HG03159 (cell line): ENCODE results near the gene VPS13C.

Experiments
- ATAC-seq: cut with Tn5 transposase; IDR thresholded peaks from one replicate; pipeline ENCODE4 v1.9.1; 2021; ENCODE audit warnings: mild to moderate bottlenecking, moderate library complexity; ENCODE audit not compliant: unreplicated experiment

VPS13C gene

DNA sequence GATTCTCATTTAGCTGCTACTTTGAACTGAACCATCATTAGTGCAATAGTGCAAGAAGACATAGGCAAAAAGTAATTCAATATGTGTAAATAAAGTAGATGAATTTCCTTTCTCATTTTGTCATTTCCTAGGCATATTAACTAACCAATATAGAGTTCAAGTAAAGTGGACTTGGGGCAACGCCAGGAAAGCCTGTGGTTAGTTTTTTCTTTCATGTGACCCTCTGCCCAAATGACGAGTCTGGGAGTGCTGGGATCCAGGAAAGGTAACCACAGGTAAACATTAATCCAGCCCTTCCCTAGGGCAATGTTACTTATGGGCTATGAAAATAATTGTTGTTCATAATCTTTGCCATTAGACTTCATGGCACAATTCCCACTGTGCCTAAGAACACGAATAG, 181.0 kb downstream of the VPS13C start:
- no peak for ATAC-seq

DNA sequence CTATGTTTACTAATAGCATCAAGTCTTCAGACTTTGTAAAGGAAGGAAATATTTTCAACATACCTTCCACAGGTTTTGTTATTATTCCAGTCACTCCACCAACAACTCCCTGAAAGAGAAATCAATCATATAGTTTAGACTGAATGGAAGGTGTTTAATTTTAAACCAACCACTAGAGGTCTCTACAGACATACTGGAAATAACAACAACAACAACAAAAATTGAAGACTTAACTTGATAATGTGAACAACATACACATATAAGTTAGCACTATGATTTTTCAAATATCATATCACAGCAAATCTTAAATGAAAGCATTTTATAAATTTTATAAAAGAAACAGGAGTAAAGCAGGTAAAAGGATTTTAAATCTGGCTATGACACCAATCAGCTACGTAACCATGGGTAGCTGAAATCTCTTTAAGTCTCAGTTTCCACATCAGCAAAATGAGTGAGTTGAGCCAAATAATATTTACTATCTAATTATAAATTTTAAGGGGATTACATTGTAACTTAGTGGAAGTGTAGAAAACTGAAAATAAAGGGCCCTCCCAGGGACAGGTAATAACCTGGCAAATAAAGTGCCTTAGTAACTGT, 188.2 kb downstream of the VPS13C start:
- no peak for ATAC-seq

GRCh38 chr15:61869656-61870055, 190.6 kb downstream of the VPS13C start:
- ATAC-seq = no peak

GRCh38 chr15:61861962-61862361, 198.3 kb downstream of the VPS13C start:
- ATAC-seq = no peak

DNA sequence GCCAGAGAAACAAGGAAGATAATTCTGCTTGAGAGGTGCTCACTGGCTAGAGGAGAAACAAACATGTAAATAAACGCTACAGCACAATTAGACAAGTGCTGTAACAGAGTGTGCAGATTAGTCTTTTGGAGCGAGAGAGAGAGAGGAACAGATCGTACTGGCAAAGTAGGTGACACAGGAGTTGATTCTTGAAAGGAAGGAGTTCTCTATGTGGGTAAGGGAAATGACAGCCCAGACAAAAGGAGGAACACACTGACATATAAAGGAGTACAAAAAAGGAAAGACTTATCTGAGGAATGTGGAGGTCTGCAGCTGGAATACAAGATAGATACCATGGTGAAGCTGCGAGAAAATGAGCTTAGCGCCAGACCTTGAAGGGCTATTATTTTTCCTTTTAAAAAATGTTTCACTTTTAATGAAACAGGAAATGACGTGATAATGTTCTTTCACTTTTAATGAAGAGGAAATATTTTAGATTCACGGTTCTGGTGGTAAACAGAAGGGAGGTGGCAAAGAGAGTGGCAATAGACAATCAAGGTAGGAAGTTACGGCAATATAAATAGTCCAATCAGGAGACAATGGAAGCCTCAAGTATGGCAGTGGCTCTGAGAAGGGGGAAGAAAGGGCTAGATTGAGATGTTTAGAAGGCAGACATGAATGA, 202.9 kb downstream of the VPS13C start:
- no peak for ATAC-seq

GRCh38 chr15:61856295-61856694, 204.0 kb downstream of the VPS13C start:
- ATAC-seq = no peak

GRCh38 chr15:61853195-61853594, 207.1 kb downstream of the VPS13C start:
- ATAC-seq = no peak

DNA sequence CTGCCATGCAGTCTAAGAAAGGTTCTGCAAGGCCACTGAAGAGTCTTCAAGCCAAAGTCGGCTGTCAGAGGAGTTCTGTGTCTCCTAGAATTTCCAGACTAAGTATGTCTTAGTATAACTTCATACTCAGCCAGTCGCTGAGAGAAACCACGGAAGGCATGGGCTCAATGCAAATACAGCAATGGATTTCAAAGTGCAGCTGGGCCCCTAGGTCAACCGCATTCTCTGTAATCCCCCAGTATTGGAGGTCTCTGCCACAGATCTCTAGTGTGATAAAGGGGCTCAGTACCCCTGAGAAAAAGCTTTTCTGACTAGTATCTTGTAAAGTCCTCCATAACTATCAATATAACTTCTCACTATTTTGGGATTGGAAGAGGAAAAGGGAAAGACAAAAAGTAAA, 208.3 kb downstream of the VPS13C start:
- no peak for ATAC-seq

DNA sequence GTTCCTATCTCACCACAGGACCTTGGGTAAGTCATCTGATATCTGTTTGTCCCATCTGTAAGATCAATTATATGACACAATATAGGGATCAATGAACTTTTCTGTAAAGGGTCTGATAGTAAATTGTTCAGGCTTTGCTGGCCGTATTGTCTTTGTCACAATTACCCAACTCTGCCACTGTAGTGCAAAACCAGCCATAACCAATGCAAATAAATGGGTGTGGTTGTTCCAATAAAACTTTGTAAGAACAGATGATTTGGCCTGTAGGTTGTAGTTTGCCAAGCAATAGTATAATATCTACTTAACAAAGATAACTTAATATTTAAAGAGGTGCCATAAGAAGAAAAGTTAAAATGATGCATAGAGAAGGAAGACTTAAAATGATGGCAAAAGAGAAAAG, 210.8 kb downstream of the VPS13C start:
- ATAC-seq = no peak

GRCh38 chr15:61841466-61841865, 218.8 kb downstream of the VPS13C start:
- no peak for ATAC-seq

DNA sequence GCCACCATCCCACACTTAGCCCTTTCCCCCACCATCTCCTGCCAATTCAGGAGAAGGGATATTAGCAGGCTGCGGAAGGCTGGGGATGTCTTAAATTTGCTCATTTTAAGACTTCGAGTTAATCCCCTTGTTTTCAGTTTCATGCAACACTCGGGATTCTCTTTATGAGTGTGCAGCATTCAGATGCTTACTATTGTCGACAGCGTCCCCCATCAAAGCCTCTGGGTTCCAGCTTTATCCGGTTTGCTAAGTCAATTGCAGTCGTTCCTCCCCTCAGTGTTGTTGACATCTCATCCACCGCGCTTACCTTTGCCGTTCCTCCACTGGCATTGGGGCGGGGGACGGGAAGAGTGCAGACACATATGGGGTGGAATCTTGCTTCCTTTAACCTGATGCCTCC, 220.2 kb downstream of the VPS13C start:
- ATAC-seq = no peak

DNA sequence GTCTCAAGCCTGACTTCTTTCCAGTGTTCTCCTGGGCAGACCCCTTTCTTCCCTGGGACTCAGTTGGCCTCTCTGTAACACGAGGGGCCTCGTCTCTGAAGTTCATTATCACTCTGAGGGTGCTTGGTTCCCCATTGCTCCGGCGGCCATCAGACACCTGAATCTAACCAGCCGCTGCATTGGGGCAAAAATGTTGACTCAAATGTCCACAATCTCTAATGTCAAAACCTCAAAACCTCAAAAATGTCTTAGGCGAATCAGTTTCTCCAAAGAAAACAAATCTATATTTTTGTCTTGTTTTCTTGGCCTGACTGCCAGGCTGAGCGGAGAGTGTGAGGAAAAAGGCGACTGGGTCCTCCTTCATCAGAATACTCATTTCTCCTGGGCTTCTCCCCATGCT, 220.7 kb downstream of the VPS13C start:
- ATAC-seq = no peak

DNA sequence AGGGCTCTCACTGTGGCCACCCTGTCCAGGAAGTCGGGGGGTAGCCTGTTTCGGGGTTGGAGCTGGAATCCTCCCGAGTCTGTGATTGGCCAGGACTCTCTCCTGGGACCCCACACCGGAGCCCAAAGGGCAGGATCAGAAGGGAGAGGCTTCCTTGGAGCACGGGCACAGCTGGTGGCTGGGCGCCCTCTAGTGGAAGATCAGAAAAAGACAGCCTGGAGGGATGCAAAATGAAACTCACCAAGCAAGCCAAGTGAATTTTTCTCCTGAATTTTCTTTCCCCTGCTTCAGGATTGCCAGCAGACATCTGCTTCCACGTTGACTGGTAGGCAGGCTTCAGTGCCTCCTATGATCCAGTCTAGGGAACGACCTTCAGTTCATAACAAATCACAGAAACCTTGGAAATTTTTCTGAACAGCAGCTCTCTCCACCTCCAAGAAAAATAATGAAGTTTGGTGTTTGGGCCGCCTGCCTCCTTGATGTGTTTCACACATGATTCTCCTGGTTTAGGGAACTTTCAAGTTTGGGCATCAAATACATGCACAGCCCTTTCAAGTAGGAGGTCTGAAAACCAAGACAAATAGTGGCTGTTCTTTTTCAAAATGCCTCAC, 224.6 kb downstream of the VPS13C start:
- no peak for ATAC-seq

DNA sequence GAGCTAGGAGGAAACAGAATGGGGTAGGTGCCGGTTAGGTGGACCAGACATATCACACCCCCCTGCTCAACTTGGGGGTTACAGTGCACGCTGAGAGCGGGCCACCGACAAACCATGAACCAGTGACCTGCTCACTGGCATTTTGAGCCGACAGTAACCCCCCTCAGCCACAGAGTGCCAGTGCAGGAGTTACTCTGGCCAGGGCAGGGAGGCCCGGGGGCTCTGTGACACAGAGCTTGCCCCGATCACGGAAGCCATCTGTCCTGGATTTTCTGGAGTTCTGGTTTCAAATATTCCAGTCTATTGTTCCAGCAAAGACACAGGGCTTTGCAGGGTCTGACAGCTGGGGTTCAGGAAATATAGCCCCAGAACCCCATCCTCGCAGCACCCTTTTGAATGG, 225.2 kb downstream of the VPS13C start:
- ATAC-seq = no peak

DNA sequence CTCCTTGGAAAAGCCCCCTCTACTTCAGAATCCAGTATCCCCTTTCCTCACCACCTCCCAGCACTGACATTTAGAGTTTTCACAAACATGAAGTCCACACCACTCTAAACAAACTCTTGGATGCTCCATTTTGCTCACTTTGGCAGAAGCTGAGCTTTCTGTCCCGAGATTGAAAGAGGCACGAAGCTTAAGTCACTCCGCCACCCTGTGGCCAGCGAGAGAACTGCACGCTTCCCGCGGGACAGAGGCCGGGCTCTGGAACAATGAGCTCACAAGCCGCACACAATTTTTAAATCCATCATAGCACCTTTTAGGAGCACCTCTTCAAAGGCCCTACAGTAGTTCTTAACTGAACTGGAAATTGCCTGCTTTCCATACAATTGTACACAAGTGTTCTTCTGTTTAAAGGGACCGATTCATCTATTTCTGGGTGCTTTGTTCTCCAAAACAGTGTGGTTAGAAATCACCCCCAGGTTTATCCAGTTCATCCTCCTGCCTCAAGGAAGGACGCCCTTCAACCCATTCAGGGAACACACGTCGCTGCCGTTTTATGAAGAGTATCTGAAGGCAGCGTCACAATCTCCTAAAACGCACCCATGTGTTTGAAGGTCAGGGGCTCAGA, 226.1 kb downstream of the VPS13C start:
- ATAC-seq = peak; percentile 49

- ATAC-seq = no peak
Observed at GRCh38 chr15:61832223-61832622, 228.0 kb downstream of the VPS13C start.

- ATAC-seq = no peak
Observed at GRCh38 chr15:61831505-61831921, 228.7 kb downstream of the VPS13C start.

- no peak for ATAC-seq
Observed at GRCh38 chr15:61830536-61831330, 229.5 kb downstream of the VPS13C start.

DNA sequence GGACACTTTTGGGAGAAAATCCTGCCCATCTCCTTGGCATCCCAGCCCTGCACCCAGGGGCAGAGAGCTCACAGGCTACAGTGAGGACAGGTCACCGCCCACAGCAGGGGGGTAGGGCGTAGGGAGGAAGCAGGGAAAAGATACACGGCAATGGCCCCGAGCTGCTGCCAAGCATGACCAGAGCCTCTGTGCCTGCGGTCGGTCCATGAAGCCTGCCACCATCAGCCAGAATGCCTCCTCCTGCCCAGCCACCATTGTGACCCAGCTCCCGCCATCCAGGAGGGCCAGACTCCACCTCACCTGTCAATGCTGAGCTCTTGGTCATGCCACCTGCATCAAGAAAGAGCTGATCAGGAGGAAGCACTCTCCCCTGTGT, 230.7 kb downstream of the VPS13C start:
- no peak for ATAC-seq

DNA sequence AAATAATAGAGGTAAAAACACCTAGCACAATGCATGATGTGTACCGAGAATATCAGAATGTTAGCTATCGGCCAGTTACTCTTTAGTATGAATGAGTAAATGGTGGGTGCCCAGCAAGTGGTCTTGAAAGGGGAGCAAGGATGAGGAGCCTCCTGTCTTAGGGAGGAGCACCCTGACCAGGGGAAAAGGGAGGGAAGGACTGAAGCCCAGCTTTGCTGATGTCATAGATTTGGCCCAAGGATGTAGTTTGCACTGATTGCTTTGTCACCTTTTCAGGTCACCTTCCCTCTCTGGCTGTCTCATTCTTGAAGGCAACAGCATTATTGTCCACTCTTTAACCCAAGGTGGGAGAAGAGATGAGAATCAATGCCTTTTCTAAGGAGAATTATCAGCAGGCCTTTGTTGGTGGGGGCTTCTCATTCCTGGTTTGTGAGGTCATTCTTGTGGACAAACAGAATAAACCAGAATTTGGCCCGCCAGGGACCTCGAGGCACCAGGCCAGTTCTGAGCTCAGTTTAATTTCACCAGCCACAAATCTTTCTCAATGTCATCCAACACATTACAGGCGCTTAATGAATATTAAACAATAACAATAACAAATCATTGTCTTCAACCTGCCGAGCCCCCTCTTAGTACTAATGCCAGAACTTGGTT, 231.3 kb downstream of the VPS13C start:
- no peak for ATAC-seq

DNA sequence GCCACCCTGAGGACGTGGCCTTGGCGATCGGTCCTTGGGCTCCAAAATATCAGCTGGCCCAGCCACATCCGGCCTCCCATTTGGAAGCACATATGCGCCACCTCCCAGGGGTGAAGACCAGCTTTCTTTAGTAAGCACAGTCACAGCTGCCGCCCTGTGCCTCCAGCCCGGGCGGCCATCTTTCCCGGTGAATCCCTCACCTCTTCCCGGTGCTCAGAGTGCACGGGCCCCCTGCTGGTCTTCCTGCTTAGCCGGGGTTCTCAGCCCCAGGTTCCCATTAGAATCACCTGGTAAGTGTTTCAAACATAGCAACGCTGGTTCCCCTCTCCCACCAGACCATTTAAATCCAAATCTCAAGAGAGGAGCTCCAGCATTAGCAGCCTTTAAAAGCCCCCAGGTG, 232.2 kb downstream of the VPS13C start:
- ATAC-seq = no peak
